ENCODE measurements around the gene FIZ1.
A peak's percentile ranks its signal among the peaks of the same experiment; 100 is the strongest.

Gene FIZ1

GRCh38 chr19:55606471-55606787, 7.1 kb upstream of the FIZ1 start:
- ChIA-PET POLR2A (interaction anchor here (0.7 to 3.2 kb wide), 8 partner anchors 12 to 90 kb away, joined by 3 to 24 read pairs (median 3); partner anchors contain the start of gene ZNF784), CTCF (interaction anchor here (0.6 to 2.8 kb wide), 10 partner anchors 11 to 195 kb away, joined by 3 to 9 read pairs (median 4); partner anchors contain the start of gene ZNF784)
- no peak for DNase-seq (ENCODE audit: extremely low spot score)
- TF ChIP-seq FOXM1 (IDR thresholded peaks at IDR 0.05; ENCODE audit: borderline replicate concordance) = no peak

- POLR2A ChIA-PET = interaction anchor here (0.7 to 3.2 kb wide), 13 partner anchors 13 to 89 kb away, joined by 3 to 24 read pairs (median 3); partner anchors contain the start of genes ZNF579 and ZNF784
- CTCF ChIA-PET = interaction anchor here (0.5 to 2.8 kb wide), 10 partner anchors 12 to 1207 kb away, joined by 3 to 9 read pairs (median 4); partner anchors contain the start of gene ZNF784
- TF ChIP-seq CTBP1 (IDR thresholded peaks at IDR 0.05; ENCODE audit: borderline replicate concordance) = no peak
- no peak for TF ChIP-seq ARNT (IDR thresholded peaks at IDR 0.05)
- peak; percentile 83 for TF ChIP-seq L3MBTL2 (conservative IDR thresholded peaks at IDR 0.05)
Observed at GRCh38 chr19:55605637-55606470, 6.5 kb upstream of the FIZ1 start, which contains the start of gene ZNF865. TSS of gene ZNF865 (plus strand) at chr19:55605647. CDS start at chr19:55613619, 7,972 bp downstream.

GRCh38 chr19:55605207-55605636, 5.9 kb upstream of the FIZ1 start:
- peak; percentile 93 for DNase-seq (ENCODE audit: extremely low spot score)
- ChIA-PET POLR2A (interaction anchor here (0.6 to 3.2 kb wide), 9 partner anchors 14 to 934 kb away, joined by 3 to 24 read pairs (median 6); partner anchors contain the start of genes ZNF579 and ZNF784), CTCF (interaction anchor here (0.5 to 2.8 kb wide), 6 partner anchors 12 to 1207 kb away, joined by 3 to 9 read pairs (median 4); partner anchors contain the start of gene ZNF784)
- TF ChIP-seq L3MBTL2 (conservative IDR thresholded peaks at IDR 0.05) (peak; percentile 76), SP1 (IDR thresholded peaks at IDR 0.05) (no peak)

More at GRCh38 chr19:55605637-55606470, 6.5 kb upstream of the FIZ1 start, which contains the start of gene ZNF865:
- peak; percentile 70 for DNase-seq (ENCODE audit: extremely low spot score)

- no peak for TF ChIP-seq FOXK2 (IDR thresholded peaks at IDR 0.05)
- no peak for TF ChIP-seq ARNT (IDR thresholded peaks at IDR 0.05)
- ChIA-PET CTCF (interaction anchor here (0.6 to 2.8 kb wide), 2 partner anchors 51 to 136 kb away, joined by 6 to 9 read pairs; no protein-coding TSS in a partner anchor), POLR2A (interaction anchor here (0.5 to 3.2 kb wide), 7 partner anchors 17 to 195 kb away, joined by 3 to 24 read pairs (median 5); partner anchors contain the start of genes ZNF579, ZNF580 and ZNF784)
Observed at GRCh38 chr19:55603581-55604292, 4.4 kb upstream of the FIZ1 start.

GRCh38 chr19:55603115-55603514, 3.8 kb upstream of the FIZ1 start:
- ChIA-PET POLR2A (no interaction called here), CTCF (no interaction called here)
- DNase-seq (ENCODE audit: extremely low spot score) = no peak
- no peak for TF ChIP-seq TARDBP (IDR thresholded peaks at IDR 0.05)
- no peak for TF ChIP-seq HDGF (IDR thresholded peaks at IDR 0.05; ENCODE audit: borderline replicate concordance)
- no peak for TF ChIP-seq SUZ12 (IDR thresholded peaks at IDR 0.05)
- no peak for TF ChIP-seq SP1 (IDR thresholded peaks at IDR 0.05)
- no peak for TF ChIP-seq ZNF384 (IDR thresholded peaks at IDR 0.05)
- TF ChIP-seq FOXA1 (IDR thresholded peaks at IDR 0.05) = no peak
- no peak for TF ChIP-seq LEF1 (IDR thresholded peaks at IDR 0.05; ENCODE audit: borderline replicate concordance)
- no peak for TF ChIP-seq L3MBTL2 (conservative IDR thresholded peaks at IDR 0.05)
- TF ChIP-seq NFRKB (IDR thresholded peaks at IDR 0.05) = no peak
- no peak for TF ChIP-seq BHLHE40 (IDR thresholded peaks at IDR 0.05; ENCODE audit: borderline replicate concordance)
- TF ChIP-seq CTBP1 (IDR thresholded peaks at IDR 0.05; ENCODE audit: borderline replicate concordance) = no peak
- TF ChIP-seq ARNT (IDR thresholded peaks at IDR 0.05) = no peak
- no peak for TF ChIP-seq ELF4 (IDR thresholded peaks at IDR 0.05)
- TF ChIP-seq FOXM1 (IDR thresholded peaks at IDR 0.05; ENCODE audit: borderline replicate concordance) = no peak
- TF ChIP-seq PKNOX1 (IDR thresholded peaks at IDR 0.05) = no peak

More at GRCh38 chr19:55603581-55604292, 4.4 kb upstream of the FIZ1 start:
- DNase-seq (ENCODE audit: extremely low spot score) = no peak

GRCh38 chr19:55602104-55603001, 3.0 kb upstream of the FIZ1 start:
- no peak for TF ChIP-seq NFRKB (IDR thresholded peaks at IDR 0.05)
- TF ChIP-seq CTBP1 (IDR thresholded peaks at IDR 0.05; ENCODE audit: borderline replicate concordance) = no peak
- TF ChIP-seq SUZ12 (IDR thresholded peaks at IDR 0.05) = no peak
- TF ChIP-seq ARNT (IDR thresholded peaks at IDR 0.05) = no peak
- ChIA-PET CTCF (no interaction called here), POLR2A (interaction anchor here (1.4 kb wide), 1 partner anchor 23 kb away, joined by 3 read pairs; the partner anchor contains the start of gene ZNF784)
- DNase-seq (ENCODE audit: extremely low spot score) = no peak

- ChIA-PET CTCF (interaction anchor here (0.6 kb wide), 1 partner anchor 15 kb away, joined by 3 read pairs; no protein-coding TSS in a partner anchor), POLR2A (interaction anchor here (1.4 kb wide), 1 partner anchor 24 kb away, joined by 3 read pairs; the partner anchor contains the start of gene ZNF784)
- no peak for TF ChIP-seq SUZ12 (IDR thresholded peaks at IDR 0.05)
- no peak for TF ChIP-seq BHLHE40 (IDR thresholded peaks at IDR 0.05; ENCODE audit: borderline replicate concordance)
- no peak for TF ChIP-seq CTBP1 (IDR thresholded peaks at IDR 0.05; ENCODE audit: borderline replicate concordance)
- no peak for TF ChIP-seq ARNT (IDR thresholded peaks at IDR 0.05)
- no peak for TF ChIP-seq L3MBTL2 (conservative IDR thresholded peaks at IDR 0.05)
- TF ChIP-seq PKNOX1 (IDR thresholded peaks at IDR 0.05) = no peak
- TF ChIP-seq FOXK2 (IDR thresholded peaks at IDR 0.05) = no peak
- TF ChIP-seq FOXM1 (IDR thresholded peaks at IDR 0.05; ENCODE audit: borderline replicate concordance) = no peak
- no peak for DNase-seq (ENCODE audit: extremely low spot score)
Observed at GRCh38 chr19:55601084-55601483, 1.8 kb upstream of the FIZ1 start.

Data from HEK293T (cell line).